Measurements from ENCODE around the gene ZNF716.
"Not testable (repeated sequence)": the region's sequence is repeated elsewhere in the genome, so short reads cannot be mapped to it uniquely, and the experiment has no call there.

The ZNF716 gene

GRCh38 chr7:57487957-57488356 lies 38.0 kb downstream of the ZNF716 start:
- no peaks in the 10 kb centered on the region for H3K79me2 ChIP-seq
- no peak for TF ChIP-seq CTCF (IDR thresholded peaks at IDR 0.05)
- no peak overlapping the region for H3K4me2 ChIP-seq (ENCODE audit: low read length)
- no peaks in the 10 kb centered on the region for H3K4me1 ChIP-seq
- no peak overlapping the region for H3K9ac ChIP-seq
- no peaks in the 10 kb centered on the region for H3K9me3 ChIP-seq (ENCODE audit: control insufficient read depth, low read length)
- no peak overlapping the region for H3K4me3 ChIP-seq (ENCODE audit: low read depth, low read length)
- no peaks in the 10 kb centered on the region for H3K36me3 ChIP-seq (ENCODE audit: control insufficient read depth, insufficient read depth, low read length)
- no peaks in the 10 kb centered on the region for H3K27me3 ChIP-seq (ENCODE audit: control insufficient read depth, insufficient read depth, low read length)
- H3K27ac ChIP-seq: no peak overlapping the region
- H2AFZ ChIP-seq: no peak overlapping the region

GRCh38 chr7:57495111-57495510 lies 45.1 kb downstream of the ZNF716 start:
- H3K27ac ChIP-seq; H3K4me2 ChIP-seq (ENCODE audit: low read length); H3K4me3 ChIP-seq (ENCODE audit: low read depth, low read length); H3K4me1 ChIP-seq; H3K36me3 ChIP-seq (ENCODE audit: control insufficient read depth, insufficient read depth, low read length); H3K9ac ChIP-seq; H3K27me3 ChIP-seq (ENCODE audit: control insufficient read depth, insufficient read depth, low read length); H3K79me2 ChIP-seq; H2AFZ ChIP-seq; H3K9me3 ChIP-seq (ENCODE audit: control insufficient read depth, low read length): not testable (repeated sequence)

GRCh38 chr7:57496395-57496794 lies 46.4 kb downstream of the ZNF716 start:
- Histone ChIP-seq H3K27ac (no peak overlapping the region), H3K27me3 (ENCODE audit: control insufficient read depth, insufficient read depth, low read length) (no peaks in the 10 kb centered on the region), H3K36me3 (ENCODE audit: control insufficient read depth, insufficient read depth, low read length) (no peaks in the 10 kb centered on the region), H3K9me3 (ENCODE audit: control insufficient read depth, low read length) (no peaks in the 10 kb centered on the region), H3K9ac (no peak overlapping the region), H3K4me1 (no peaks in the 10 kb centered on the region), H2AFZ (no peak overlapping the region), H3K79me2 (no peaks in the 10 kb centered on the region), H3K4me3 (ENCODE audit: low read depth, low read length) (no peak overlapping the region), H3K4me2 (ENCODE audit: low read length) (no peak overlapping the region)
- no peak for TF ChIP-seq CTCF (IDR thresholded peaks at IDR 0.05)

GRCh38 chr7:57505176-57505575 lies 55.2 kb downstream of the ZNF716 start:
- Histone ChIP-seq H3K79me2 (no peaks in the 10 kb centered on the region), H3K27me3 (ENCODE audit: control insufficient read depth, insufficient read depth, low read length) (no peaks in the 10 kb centered on the region), H3K4me3 (ENCODE audit: low read depth, low read length) (no peak overlapping the region), H3K9ac (no peak overlapping the region), H2AFZ (no peak overlapping the region), H3K4me1 (no peaks in the 10 kb centered on the region), H3K4me2 (ENCODE audit: low read length) (no peak overlapping the region), H3K9me3 (ENCODE audit: control insufficient read depth, low read length) (peaks cover 4% of the 10 kb centered on the region), H3K27ac (no peak overlapping the region), H3K36me3 (ENCODE audit: control insufficient read depth, insufficient read depth, low read length) (no peaks in the 10 kb centered on the region)
- TF ChIP-seq CTCF (IDR thresholded peaks at IDR 0.05): no peak

All from parathyroid adenoma (tissue), 2 donors.